ENCODE data around the gene MYL9. TPM values are rescaled to one million over a fixed set of nuclear protein-coding genes. Genes with fewer than 3 reads are reported as not detected.

Gene MYL9
- total RNA-seq, 1 donor from 2014 or later = 717 TPM

DNA sequence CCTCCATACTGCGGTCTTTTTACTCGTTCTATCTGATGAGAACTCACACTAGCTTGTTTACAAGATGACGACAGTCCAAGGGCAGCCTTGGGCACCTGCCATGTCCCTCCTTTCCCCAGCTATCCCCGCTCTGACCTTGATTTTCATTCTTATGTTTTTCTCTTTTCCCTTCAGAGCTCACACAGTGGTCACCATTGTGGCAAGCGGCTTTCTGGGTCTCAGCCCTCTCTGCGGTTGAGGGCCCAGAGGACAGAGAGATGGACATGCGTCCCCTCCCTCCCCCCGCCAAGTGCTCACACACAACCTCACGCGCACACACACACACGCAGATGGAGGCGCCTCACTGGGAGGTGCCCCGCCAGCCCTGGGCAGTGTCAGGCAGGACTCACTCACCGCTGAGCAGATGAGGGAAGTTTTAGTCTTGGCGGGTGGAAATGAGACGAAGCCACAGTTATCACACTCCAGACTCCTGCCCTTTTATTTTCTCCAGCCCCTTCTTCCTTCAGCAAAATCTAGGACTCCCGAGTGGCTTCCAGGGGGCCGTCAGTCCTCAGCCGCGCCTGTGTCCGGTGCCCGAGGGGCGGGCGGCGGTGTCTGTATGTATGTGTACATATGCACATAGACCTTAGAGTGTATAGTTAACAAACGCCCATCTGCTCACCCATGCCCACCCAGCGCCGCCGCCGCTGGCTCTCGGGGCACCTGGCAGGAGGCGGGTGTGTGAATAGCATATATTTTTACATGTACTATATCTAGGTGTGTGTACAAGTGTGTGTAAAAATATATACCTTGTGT lies 13.8 kb upstream of the MYL9 start:
- TF ChIP-seq, protein P1, sequence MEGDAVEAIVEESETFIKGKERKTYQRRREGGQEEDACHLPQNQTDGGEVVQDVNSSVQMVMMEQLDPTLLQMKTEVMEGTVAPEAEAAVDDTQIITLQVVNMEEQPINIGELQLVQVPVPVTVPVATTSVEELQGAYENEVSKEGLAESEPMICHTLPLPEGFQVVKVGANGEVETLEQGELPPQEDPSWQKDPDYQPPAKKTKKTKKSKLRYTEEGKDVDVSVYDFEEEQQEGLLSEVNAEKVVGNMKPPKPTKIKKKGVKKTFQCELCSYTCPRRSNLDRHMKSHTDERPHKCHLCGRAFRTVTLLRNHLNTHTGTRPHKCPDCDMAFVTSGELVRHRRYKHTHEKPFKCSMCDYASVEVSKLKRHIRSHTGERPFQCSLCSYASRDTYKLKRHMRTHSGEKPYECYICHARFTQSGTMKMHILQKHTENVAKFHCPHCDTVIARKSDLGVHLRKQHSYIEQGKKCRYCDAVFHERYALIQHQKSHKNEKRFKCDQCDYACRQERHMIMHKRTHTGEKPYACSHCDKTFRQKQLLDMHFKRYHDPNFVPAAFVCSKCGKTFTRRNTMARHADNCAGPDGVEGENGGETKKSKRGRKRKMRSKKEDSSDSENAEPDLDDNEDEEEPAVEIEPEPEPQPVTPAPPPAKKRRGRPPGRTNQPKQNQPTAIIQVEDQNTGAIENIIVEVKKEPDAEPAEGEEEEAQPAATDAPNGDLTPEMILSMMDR (IDR thresholded peaks at IDR 0.05) = no peak
- peak overlapping the region; percentile 65 to 76 for H3K27ac ChIP-seq
- H3K4me3 ChIP-seq = peak overlapping the region in 1 of 2 donors; percentile 2
- peak in 1 of 2 donors; percentile 64 for DNase-seq (ENCODE audit: low spot score in 2 of 2)
- no peaks in the 10 kb centered on the region for H3K9me3 ChIP-seq
- H3K4me1 ChIP-seq = peaks cover 0 to 24% of the 10 kb centered on the region in 2 donors
- no peaks in the 10 kb centered on the region for H3K27me3 ChIP-seq
- peaks cover 53 to 59% of the 10 kb centered on the region in 2 donors for H3K36me3 ChIP-seq
- intact Hi-C loops (cut with DNase I) = loop anchor here (5.0 kb wide), 1 partner anchor 60 kb away; no protein-coding TSS in a partner anchor

DNA sequence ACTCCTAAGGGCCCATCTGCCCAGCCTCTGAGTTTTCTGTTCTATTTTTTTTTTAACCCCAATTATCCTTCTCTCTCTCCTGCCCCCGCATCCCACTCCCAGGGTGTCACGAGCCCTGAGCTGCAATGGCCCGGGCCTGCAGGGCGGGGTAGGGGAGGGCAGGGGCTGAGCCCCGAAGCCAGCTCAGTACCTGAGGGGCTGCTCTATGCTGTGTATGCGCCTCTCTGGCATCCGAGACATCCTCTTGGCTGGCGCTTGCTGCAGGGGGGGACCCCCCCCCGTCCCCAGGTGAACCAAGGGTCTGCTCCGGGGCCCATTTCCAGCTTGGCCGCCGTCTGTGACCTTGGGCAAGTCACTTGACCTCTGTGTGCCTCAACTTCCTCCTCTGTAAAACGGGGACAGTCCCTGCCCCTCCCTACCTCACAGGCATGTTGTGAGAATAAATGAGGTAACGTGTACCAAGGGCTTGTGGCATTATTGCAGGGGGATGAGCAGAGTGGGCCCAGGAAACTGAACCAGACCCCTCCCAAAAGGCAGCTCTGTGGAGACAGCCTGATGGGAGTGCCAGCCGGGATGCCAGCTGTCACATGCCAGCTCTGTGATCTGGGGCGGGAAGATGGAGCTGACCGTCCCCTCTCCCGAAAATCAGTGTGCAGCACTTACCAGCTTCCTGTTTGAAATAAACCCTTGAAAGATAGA lies 13.0 kb upstream of the MYL9 start:
- intact Hi-C loops (cut with DNase I) = loop anchor here (5.0 kb wide), 1 partner anchor 61 kb away; no protein-coding TSS in a partner anchor
- TF ChIP-seq, protein P1 (IDR thresholded peaks at IDR 0.05) = no peak
- H3K9me3 ChIP-seq = no peaks in the 10 kb centered on the region
- DNase-seq (ENCODE audit: low spot score in 2 of 2) = peak in 1 of 2 donors; percentile 42
- no peak overlapping the region for H3K4me3 ChIP-seq
- peak overlapping the region in 1 of 2 donors; percentile 39 for H3K27ac ChIP-seq
- H3K36me3 ChIP-seq = peaks cover 53 to 57% of the 10 kb centered on the region in 2 donors
- H3K4me1 ChIP-seq = peaks cover 0 to 18% of the 10 kb centered on the region in 2 donors
- H3K27me3 ChIP-seq = no peaks in the 10 kb centered on the region

DNA sequence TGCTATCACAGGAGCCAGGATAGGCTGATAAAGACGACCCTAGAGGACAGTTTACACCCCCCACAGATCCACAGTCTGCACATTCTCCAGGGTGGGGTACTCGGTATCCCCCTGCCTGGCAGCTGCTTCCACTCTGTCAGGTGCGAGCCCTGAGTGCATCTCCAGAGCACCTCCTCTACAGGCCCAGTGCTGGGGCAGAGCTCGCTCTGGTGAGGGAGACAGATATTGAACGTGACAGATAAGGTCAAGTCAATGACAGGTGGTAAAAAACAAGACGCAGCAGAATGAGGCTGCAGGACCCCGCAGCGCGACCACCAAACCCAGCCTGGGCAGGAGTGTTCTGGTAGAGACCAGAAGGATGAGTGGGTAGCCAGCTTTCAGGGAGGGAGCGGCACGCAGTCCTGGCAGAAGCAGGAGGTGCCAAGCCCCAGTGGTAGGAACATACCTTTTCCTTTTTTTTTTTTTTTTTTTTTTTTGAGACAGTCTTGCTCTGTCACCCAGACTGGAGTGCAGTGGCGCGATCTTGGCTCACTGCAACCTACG lies 12.4 kb upstream of the MYL9 start:
- Histone ChIP-seq H3K36me3 (peaks cover 48 to 54% of the 10 kb centered on the region in 2 donors), H3K27me3 (no peaks in the 10 kb centered on the region), H3K4me3 (no peak overlapping the region), H3K4me1 (peaks cover 0 to 14% of the 10 kb centered on the region in 2 donors), H3K9me3 (no peaks in the 10 kb centered on the region), H3K27ac (peak overlapping the region; percentile 18 to 39)
- TF ChIP-seq, protein P1 (IDR thresholded peaks at IDR 0.05) = no peak
- peak in 1 of 2 donors; percentile 50 for DNase-seq (ENCODE audit: low spot score in 2 of 2)
- intact Hi-C loops (cut with DNase I) = loop anchor here (5.0 kb wide), 1 partner anchor 62 kb away; no protein-coding TSS in a partner anchor

DNA sequence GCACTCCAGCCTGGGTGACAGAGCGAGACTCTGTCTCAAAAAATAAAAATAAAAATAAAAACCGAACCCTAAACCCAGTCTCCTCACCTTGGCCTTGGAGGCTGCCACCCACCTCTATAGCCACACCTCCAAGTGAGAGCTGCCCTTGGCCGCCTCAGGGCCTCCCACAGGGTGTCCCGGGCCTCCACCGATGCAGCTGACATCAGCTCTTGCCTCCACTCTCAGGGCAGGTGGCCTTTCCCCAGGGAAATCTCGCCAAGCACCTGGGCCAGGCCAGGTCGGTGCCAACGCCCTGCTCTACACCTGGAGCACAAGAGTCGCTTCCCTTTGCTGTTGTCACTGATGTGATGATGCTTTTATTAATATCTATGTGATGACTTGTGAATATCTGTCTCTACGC lies 8.9 kb upstream of the MYL9 start:
- no peaks in the 10 kb centered on the region for H3K27me3 ChIP-seq
- H3K4me1 ChIP-seq = peaks cover 0 to 9% of the 10 kb centered on the region in 2 donors
- peaks cover 16 to 20% of the 10 kb centered on the region in 2 donors for H3K36me3 ChIP-seq
- intact Hi-C loops (cut with DNase I) = no loop called here
- H3K27ac ChIP-seq = no peak overlapping the region
- DNase-seq (ENCODE audit: low spot score in 2 of 2) = peak in 1 of 2 donors; percentile 39
- H3K9me3 ChIP-seq = no peaks in the 10 kb centered on the region
- TF ChIP-seq, protein P1 (IDR thresholded peaks at IDR 0.05) = no peak
- H3K4me3 ChIP-seq = no peak overlapping the region

DNA sequence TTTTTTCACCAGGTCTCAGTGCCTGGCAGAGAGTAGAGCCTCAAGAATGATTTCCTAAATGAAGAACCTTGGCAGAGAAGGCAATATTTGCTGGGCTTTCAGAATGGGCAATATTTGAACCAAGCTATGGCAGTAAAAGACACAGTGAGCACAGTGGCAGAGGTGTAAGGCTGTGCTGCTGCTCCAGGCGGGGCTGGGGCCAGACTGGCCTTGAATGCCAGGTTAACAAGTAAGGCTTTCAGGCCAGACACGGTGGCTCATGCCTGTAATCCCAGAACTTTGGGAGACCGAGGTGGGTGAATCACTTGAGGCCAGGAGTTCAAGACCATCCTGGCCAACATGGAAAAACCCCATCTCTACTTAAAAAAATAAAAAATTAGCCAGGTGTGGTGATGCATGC lies 8.5 kb upstream of the MYL9 start:
- H3K4me1 ChIP-seq = peaks cover 4 to 10% of the 10 kb centered on the region in 2 donors
- no peaks in the 10 kb centered on the region for H3K27me3 ChIP-seq
- no peaks in the 10 kb centered on the region for H3K9me3 ChIP-seq
- peak in 1 of 2 donors; percentile 53 for DNase-seq (ENCODE audit: low spot score in 2 of 2)
- intact Hi-C loops (cut with DNase I) = no loop called here
- no peak overlapping the region for H3K4me3 ChIP-seq
- H3K27ac ChIP-seq = peak overlapping the region in 1 of 2 donors; percentile 39
- TF ChIP-seq, protein P1 (IDR thresholded peaks at IDR 0.05) = no peak
- peaks cover 12 to 16% of the 10 kb centered on the region in 2 donors for H3K36me3 ChIP-seq
